ENCODE measurements around the gene SLC25A38. TPM values are rescaled to one million over a fixed set of nuclear protein-coding genes. Genes with fewer than 3 reads are reported as not detected.

SLC25A38 gene
- total and polyA plus RNA-seq, 9 of the 15 experiments (the other 6 are each of a cell fraction or from before 2014, with no cell fraction given) = 13.5 to 51.1 (median 30.6) TPM

DNA sequence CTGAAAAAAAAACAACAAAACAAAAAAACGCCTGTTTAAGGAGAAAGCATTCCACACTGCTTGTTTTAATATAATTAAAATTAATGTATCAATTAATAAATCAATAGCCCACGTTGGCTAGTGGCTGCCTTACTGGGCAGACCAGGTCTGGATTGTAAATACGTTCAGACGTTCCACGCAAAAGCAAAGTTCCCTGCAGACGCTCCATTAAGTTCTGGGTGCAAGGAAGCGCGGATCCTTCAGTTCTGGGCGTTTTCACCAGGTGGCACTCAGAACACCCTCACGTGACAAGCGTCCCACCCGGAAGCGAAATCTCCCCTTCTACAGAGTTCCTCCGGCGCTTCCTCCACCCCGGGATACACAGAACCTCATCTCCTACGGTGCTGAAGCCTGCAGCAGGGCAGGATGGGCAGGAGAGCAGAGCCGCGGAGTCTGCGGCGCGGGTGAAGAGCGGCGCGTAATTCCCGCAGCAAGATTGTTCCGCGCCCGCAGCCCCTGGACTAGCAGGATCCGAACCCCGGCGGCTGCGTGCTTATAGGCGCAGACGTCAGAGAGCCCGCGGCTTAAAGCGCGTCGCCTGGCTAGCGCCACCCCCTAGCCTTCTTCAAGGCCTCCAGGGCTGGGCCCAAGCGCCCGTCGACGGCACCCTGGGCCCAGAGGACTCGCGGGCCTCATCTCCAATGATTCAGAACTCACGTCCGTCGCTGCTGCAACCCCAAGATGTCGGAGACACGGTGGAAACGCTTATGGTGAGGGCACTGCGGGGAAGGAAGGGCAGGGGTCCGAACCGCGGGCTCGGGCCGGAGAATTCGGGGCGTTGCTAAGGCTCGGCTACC, at the start of gene SLC25A38 (continued):
- TF ChIP-seq MTA3 (IDR thresholded peaks at IDR 0.05; ENCODE audit: borderline replicate concordance) (peak; percentile 81; the same call in 1 of the 2 replicates), ZNF764 (CRISPR knock-in tag; IDR thresholded peaks at IDR 0.05; ENCODE audit: low read depth) (peak; percentile 87), ZNF232 (CRISPR knock-in tag; IDR thresholded peaks at IDR 0.05) (peak; percentile 70), ZKSCAN1 (IDR thresholded peaks at IDR 0.05; ENCODE audit: low read depth, low read length) (peak; percentile 58), TAF1 (IDR thresholded peaks at IDR 0.05; ENCODE audit: control insufficient read depth, extremely low read depth, insufficient read depth, low read length, severe bottlenecking) (peak; percentile 53), ZBTB1 (CRISPR knock-in tag; IDR thresholded peaks at IDR 0.05; ENCODE audit: borderline replicate concordance, low read depth) (peak; percentile 50; the same call in 1 of the 2 replicates), NR2C2 (CRISPR knock-in tag; IDR thresholded peaks at IDR 0.05) (peak; percentile 91), NR2C2 (tag; IDR thresholded peaks at IDR 0.05) (peak; percentile 99), TFAM (CRISPR knock-in tag; conservative IDR thresholded peaks at IDR 0.05) (no peak), SPI1 (IDR thresholded peaks at IDR 0.05; ENCODE audit: borderline replicate concordance, low read depth, low read length) (no peak), RBM15 (IDR thresholded peaks at IDR 0.05; ENCODE audit: insufficient read depth, low read length) (no peak), FOSL1 (tag; conservative IDR thresholded peaks at IDR 0.05) (peak; percentile 54; the same call in 1 of the 2 replicates), FOXK2 (conservative IDR thresholded peaks at IDR 0.05 in 1 of 2, IDR thresholded peaks at IDR 0.05 in 1 of 2; ENCODE audit: low read depth in 2 of 2) (peak in 1 of 2 experiments; percentile 38; a peak in 2 of 4 replicates), HNRNPK (IDR thresholded peaks at IDR 0.05; ENCODE audit: low read depth, low read length, poor library complexity, severe bottlenecking) (no peak), SREBF2 (CRISPR knock-in tag; IDR thresholded peaks at IDR 0.05) (0 out of 2 replicates have a peak, but pooled peaks have one; percentile 14), SNIP1 (IDR thresholded peaks at IDR 0.05; ENCODE audit: low read depth) (no peak), ZBED1 (IDR thresholded peaks at IDR 0.05) (no peak), ELF4 (CRISPR knock-in tag; IDR thresholded peaks at IDR 0.05) (peak; percentile 85; the same call in 1 of the 2 replicates), CBFA2T2 (conservative IDR thresholded peaks at IDR 0.05) (peak; percentile 80), SP1 (CRISPR knock-in tag; IDR thresholded peaks at IDR 0.05) (peak; percentile 79), LEF1 (IDR thresholded peaks at IDR 0.05) (peak; percentile 72), JUND (IDR thresholded peaks at IDR 0.05; ENCODE audit: borderline replicate concordance, low read depth, low read length) (peak; percentile 2; the same call in 1 of the 2 replicates), JUND (tag; IDR thresholded peaks at IDR 0.05; ENCODE audit: borderline replicate concordance, low read depth, low read length) (peak; percentile 37; the same call in 1 of the 3 replicates), GABPB1 (CRISPR knock-in tag; IDR thresholded peaks at IDR 0.05) (peak; percentile 80; the same call in 1 of the 2 replicates)
- TF ChIP-seq, protein P1, sequence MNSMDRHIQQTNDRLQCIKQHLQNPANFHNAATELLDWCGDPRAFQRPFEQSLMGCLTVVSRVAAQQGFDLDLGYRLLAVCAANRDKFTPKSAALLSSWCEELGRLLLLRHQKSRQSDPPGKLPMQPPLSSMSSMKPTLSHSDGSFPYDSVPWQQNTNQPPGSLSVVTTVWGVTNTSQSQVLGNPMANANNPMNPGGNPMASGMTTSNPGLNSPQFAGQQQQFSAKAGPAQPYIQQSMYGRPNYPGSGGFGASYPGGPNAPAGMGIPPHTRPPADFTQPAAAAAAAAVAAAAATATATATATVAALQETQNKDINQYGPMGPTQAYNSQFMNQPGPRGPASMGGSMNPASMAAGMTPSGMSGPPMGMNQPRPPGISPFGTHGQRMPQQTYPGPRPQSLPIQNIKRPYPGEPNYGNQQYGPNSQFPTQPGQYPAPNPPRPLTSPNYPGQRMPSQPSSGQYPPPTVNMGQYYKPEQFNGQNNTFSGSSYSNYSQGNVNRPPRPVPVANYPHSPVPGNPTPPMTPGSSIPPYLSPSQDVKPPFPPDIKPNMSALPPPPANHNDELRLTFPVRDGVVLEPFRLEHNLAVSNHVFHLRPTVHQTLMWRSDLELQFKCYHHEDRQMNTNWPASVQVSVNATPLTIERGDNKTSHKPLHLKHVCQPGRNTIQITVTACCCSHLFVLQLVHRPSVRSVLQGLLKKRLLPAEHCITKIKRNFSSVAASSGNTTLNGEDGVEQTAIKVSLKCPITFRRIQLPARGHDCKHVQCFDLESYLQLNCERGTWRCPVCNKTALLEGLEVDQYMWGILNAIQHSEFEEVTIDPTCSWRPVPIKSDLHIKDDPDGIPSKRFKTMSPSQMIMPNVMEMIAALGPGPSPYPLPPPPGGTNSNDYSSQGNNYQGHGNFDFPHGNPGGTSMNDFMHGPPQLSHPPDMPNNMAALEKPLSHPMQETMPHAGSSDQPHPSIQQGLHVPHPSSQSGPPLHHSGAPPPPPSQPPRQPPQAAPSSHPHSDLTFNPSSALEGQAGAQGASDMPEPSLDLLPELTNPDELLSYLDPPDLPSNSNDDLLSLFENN (IDR thresholded peaks at IDR 0.05; ENCODE audit: low read depth in 2 of 2, low read length in 2 of 2) = 0 out of 4 replicates have a peak, but pooled peaks of 1 of the 2 experiments have one; percentile 8

All from K562 (cell line).